HG03521 (cell line): ENCODE results near the gene TCL1B.

Experiments
- ATAC-seq: cut with Tn5 transposase; IDR thresholded peaks from one replicate; pipeline ENCODE4 v1.9.1; 2021; ENCODE audit warnings: mild to moderate bottlenecking, moderate library complexity; ENCODE audit not compliant: unreplicated experiment

TCL1B gene

DNA sequence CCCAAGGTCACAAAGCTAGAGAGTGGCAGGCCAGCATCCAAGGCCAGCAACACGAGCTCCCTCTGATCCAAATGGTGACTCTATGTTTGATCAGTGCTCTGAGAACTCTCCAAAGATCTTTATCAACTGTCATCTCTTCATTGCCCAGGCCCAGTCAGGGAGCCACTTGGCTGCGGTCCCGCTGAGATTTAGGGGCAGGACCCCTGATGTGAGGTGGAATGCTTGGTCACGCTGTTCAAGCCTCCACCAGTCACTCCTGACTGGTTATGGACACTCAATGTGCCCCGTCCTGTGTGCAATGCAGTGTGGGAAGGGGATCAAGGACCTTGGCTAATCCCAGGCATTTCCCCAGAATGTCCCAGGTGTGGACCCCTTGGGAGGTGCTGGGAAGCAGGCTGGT lies 19.8 kb upstream of the TCL1B start:
- no peak for ATAC-seq

DNA sequence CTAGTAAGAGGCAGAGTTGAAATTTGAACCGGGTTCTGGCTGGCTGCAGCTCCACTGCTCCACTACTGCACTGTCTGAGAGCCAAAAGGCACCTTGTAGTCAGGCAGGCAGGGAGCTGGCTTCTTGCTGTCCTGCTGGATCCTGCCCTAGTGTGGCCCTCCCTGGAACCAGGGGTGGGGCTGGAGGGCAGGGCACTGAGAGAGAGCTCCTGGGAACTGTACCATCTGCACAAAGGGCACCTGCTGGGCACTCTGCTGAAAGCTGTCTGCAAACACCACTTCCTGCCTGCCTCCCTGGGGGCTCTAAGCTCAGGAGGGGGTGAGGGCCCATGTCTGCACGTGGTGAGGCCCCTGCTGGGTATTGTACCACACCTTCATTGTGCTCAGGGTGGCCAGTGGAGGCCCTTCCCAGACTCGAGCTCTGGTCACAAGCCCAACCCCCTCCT lies 19.0 kb upstream of the TCL1B start:
- no peak for ATAC-seq

DNA sequence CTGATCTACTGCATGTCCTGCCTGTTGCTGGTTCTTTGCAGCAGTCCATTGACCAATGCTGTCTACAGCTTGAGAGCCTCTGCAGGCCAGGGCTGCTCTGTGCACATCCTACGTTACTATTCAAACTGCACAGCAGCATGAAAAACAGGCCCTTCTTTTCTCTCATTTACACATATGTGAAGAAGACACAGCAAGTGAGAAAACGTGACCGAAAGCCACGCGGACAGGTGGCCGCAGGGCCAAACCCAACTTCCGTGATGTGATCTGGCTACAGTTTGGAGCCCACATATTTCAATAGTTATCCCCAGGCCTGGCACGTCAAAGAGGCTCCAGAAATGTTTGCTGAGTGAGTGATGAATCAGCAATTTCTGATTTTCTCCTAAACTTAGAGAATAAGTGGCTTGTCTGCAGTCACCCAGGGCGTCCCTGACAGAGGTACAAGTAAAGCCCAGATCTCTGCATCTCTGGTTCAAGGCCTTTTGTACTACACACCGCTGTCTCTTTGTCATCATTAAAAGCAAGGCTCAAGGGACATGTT lies 17.9 kb upstream of the TCL1B start:
- no peak for ATAC-seq

DNA sequence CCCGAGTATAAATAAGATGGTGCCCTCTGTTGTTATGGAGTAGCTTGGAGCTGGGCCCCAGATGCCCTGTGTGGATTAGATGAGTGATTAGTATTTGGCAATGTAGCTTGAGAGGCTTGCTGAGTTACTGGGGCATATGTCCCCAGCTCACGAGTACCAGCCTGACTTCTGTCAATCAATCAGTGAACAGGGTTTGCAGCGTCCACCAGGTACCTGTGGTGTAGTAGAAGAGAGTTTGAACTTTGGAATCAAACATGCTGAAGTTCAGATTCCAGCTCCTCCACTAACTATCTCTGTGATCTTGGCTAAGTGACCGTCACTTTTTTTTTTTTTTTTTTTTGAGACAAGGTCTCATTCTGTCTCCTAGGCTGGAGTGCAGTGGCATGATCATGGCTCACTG lies 11.6 kb upstream of the TCL1B start:
- no peak for ATAC-seq

DNA sequence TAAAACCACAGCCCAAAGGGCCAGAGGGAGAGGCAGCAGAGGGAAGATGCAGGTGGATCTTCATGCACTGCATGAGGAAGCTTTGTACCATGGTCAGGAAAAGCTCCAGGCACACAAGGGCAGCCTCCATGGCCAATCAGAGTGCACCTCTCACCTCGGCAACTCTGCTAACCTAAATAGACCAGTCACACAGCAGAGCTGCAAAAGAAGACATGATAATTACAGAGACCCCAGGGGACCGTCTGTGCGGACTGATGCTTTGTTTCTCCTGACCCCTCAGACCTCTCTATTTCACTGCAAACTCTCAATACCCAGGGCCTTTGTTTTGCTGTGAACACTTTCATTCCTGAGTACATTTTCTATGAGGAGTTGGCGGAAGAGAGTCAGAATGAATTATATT lies 10.7 kb upstream of the TCL1B start:
- no peak for ATAC-seq

DNA sequence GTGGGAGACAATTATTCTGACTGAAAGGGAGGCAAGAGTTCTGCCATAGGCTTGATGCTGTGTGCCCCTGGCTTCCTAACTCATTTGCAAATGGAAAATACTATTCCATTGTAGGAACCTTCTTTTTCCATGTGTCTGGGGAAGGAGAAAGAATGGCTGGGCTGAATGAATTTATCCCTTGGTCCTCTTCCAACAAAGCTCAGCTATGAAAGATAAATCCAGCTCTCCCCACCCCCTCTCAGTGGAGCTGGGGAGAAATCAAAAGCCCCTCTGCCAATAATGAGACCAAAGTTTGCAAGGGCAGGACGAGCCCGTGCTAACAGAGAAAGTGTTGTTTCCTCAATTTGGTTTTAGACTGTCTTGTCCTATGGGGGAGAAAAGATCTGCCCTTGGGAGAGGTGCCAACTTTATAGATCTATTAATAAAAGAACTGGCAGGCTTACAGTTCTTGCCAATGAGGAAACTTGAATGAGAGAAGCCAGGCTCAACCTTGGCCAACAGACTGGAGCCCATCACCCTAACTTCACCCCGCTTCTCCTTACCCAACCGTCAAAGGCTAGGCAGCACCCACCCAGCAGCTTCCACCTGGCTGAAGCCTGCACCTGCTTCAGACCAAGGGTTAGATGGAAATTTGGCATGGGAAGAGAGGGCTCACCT lies 8.9 kb upstream of the TCL1B start:
- no peak for ATAC-seq

DNA sequence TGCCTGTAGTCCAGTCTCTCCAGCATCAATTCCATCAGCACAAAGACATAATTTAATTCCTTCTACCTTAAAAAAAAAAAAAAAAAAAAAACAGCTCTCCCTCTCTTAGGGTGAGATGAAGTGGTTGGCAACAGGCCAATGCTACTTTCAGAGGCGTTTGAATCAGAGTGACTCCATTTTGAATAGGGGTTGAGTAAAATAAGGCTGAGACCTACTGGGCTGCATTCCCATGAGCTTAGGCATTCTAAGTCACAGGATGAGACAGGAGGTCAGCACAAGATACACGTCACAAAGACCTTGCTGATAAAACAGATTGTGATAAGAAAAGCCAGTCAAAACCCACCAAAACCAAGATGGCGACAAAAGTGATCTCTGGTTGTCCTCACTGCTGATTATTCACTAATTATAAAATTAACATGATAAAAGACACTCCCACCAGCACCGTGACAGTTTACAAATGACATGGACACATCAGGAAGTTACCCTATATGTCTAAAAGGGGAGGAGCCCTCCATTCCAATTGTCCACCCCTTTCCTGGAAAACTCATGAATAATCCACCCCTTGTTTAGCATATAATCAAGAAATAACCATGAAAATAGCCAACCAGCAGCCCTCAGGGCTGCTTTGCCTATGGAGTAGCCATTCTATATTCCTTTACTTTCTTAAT lies 6.9 kb upstream of the TCL1B start:
- ATAC-seq = no peak

DNA sequence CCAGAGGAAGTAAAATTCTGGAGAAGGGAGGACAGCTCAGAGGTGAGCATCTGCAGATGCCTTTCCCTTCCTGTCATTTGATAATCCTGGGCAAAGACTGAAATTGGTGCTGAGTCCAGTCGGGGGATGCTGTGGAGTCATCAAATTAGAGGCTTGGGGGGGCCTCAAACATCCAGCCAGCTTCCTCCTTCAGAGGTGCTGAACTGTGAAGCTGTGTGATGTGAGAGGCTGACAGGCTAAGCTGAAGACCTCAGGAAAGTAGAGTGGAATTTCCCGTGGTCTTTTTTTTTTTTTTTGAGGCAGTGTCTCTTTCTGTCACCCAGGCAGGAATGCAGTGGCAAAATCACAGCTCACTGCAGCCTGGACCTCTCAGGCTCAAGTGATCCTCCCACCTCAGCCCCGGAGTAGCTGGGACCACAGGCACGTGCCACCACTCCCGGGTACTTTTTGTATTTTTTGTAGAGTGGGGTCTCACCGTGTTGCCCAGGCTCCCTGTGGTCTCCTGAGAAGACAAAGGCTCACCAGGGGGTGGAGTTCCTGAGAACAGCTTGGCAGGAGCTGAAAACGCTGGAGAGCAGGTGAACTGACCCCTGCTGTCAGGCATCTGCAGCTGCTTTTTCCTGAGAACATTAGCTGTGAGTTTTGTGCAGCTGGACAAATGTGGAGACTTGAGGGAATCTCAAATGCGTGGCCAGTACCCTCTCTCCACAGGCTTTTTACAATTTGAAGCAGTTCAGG lies 6.1 kb upstream of the TCL1B start:
- ATAC-seq = no peak

DNA sequence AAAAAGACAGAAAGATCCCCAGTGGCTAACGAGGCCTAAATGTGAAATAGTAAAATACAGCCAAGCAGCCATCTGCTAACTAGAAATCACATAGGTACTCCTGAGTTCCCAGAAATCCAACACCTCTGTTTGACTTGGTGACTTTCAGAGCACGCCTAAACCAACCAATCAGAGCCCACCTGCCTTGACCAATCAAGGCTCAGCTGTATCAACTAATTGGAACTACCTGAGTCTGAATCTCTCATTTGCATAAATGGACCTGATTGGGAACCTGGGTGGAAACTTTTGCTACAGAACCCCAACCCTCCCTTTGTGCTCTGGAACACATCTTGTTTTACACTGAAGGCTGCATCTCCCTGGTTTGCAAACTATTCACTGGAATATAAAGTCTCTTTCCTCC lies 5.1 kb upstream of the TCL1B start:
- ATAC-seq = no peak

DNA sequence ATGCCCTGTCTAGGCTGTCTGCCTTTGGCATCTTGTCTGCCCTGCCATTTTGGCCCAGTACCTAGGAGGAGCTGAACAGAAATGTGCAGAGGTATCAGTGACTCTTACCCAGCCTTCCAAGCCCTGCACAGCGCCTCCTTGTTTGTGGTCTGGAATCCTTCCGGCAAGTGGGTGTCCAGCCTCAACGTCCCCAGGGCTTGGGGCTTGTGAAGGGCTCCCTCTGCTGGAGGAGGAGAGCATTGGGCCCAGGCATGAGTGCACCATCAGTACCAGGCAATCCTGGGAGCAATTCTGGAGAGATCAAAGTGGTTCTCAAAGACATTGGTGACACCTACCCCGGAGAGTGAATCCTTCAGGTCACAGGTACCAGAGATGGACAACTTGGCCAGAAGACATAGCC lies 2.4 kb upstream of the TCL1B start:
- no peak for ATAC-seq

DNA sequence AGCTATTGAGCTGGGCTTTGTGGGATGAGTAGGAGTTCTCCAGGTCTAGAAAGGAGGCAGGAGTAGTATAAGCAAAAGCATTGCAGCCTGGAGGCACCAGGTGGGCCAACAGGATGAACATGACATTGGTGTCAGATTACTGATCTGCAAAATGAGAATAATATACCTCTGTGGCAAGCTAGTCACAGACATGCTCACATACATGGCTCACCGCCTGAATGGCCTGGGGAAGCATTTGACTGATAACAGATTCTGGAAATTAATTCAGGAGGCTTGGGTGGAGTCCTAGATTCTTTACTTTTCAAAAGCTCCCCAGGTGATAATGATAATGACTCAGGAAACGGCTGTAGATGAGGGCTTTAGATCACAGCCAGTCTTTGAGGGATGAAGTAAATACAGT lies 709 bp downstream of the TCL1B start:
- ATAC-seq = no peak

DNA sequence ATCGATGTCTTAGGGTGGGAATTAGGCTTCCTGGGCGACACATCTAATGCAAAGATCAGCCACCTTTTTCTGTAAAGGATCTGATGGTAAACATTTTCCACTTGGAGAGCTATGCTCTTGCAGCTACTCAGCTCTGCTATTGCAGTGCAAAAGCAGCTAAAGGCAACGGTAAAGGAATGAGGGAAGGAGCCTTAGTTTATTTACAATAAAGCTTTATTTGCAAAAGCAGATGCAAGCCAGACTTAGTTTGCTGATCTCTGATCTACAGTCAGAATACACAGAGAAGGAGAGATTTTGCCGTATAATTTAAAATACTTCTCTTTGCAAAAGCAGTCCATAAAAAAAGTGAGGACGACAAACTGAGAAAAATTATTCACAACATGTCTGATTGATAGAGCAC lies 3.2 kb downstream of the TCL1B start:
- no peak for ATAC-seq

DNA sequence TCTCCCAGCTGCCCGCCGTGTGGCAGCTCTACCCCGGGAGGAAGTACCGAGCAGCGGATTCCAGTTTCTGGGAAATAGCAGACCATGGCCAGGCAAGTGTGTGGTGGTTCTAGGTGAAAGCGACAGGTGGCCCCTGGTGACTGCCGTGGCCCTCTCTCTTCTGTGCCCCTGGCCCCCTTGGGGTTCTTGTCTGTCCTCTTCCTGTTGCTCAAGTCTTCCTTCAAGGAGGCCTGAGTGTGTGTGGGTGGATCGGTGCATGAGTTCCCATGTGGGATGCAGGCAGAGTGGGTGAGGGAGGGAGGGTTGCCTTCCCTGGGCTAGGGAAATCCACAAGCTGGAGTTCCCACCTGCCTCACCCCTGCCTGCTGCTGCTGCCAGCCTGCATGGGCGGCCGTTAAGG lies 4.6 kb downstream of the TCL1B start:
- no peak for ATAC-seq

DNA sequence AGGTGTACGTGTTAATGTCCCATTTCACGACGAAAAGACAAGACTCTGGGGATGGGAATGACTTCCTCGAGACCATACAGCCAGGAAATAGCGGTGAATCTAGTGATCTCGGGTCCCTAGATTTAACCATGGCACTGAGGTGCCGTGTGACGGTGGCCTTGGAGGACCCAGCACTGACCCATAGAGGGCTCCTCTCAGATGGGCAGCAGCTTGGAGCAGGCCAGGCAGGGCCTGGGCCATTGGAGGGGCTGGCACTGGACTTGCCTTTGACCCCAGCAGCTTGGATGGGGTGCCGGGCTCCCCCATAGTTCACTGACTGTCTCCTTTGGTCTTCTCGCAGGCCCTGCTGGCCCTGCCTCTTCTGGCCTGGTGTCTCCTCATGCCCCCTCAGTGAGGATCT lies 5.4 kb downstream of the TCL1B start:
- ATAC-seq = no peak

DNA sequence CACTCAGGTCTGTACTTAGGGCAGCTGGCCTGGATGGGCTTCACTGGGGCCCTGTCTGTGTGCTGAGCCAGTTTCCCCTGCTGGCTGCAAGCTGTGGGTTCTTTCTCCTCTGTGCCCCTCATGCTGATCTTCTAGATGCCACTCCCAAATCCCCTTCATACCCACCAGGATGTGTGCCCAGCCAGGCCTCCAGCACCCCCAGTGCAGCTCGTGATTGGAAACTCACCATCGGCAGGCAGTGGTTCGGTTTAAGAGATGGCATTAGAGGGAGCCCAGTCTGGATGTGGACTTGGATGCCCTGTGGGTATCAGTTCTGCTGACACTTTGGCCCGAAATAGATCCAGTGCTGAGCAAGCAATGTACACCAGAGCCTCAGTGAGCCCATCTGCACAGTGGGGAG lies 5.9 kb downstream of the TCL1B start:
- ATAC-seq = no peak

DNA sequence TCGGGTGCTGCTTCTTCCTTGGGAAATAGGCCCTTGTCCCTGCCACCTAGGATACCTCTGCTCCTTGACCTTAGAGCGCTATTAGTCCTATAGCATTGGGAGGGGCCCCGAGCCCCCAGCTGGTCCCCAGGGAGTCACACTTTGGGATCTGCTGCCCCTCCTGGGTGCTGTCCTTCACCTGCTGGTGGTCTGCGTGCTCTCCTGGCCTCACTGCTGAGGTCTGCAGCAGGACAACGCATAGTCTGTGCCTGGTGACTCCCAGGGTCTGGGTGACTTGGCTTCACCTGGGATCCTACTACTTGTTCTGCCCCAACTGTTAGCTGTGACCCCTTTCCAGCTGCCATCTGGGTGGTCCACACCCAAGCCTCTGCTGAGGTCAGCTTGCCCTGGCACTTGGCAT lies 8.8 kb downstream of the TCL1B start:
- no peak for ATAC-seq

DNA sequence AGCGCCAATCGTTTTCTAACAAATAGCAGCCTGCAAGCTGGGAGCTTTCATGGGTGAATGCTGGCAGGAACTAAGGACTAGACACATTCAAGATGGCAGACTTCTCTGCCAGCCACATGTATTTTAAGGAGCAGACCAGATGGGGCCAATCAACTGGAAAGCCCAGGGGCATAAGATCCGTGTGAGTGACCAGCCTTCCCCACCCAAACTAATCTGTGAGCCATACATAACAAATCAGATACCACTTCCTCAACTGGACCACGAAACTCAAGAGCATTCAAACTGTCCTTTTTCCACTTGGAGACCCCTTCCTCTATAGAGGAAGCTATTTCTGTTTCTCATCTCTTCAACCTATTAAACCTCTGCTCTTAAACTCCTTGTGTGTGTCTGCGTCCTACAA lies 9.7 kb downstream of the TCL1B start:
- ATAC-seq = no peak

DNA sequence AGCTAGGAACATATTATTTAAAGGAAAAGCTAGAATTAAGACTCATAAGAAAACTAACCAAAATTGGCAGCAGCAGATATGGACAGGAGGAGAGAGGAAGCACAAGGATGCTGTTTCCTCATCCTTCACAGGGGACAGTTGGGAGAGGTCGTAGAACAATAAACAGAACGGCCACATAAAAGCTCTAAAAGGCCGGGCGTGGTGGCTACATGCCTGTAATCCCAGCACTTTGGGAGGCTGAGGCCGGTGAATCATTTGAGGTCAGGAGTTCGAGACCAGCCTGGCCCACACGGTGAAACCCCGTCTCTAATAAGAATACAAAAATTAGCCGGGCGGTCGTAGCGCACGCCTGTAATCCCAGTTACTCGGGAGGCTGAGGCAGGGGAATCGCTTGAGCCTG lies 10.5 kb downstream of the TCL1B start:
- no peak for ATAC-seq

DNA sequence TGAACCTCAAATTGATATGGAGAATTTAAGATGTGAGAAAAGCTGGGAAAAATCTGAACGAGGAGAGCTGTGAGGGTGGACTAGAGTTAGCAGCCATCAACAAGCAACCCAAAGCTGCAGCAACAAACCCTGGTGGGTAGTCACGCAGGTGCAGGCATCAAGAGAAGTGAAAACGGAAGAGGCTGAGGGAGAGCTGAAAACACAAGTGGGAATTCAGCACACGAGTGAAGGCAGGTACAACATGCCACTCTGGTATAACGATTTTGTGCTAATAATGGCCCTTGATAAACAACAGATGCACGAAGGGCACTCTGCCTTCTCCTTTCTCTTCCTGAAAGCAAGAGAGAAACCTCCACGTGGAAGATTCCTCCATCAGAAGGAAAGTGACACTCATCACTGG lies 11.5 kb downstream of the TCL1B start:
- ATAC-seq = no peak

DNA sequence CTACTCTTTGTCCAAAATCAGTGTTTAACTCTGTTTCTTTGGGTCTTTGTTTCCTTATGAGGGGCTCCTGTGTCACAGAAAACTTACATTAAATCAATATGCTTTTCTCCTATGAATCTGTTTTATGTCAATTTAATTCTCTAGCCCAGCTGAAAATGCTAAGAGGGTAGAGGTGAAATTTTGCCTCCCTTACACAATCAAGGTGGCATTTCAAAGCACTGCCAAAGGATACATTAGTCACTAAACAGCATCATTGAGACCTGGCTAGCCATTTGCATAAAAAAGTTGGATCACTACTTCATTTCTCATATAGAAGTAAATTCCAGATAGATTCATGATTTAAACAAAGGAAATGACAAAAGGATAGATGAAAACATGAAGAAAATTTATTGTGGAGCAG lies 12.1 kb downstream of the TCL1B start:
- ATAC-seq = no peak

DNA sequence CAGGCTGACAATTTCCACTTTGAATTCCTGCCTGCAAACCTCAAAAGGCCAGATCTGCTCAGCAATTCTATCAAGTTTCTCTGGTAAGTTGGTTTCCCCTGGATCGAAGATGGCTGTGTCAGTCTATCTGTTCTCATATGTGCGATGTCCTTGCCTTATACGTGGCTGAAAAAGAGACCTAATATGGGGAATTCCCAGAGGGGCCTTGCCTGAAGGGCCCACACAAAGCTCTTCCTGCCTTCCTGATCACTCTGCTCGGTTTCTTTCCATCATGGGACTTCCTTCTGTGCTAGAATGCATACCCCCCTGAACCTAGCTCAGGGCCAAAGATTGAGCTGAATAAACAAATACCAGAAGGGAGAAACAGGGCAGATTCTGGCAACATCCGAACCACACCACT lies 13.2 kb downstream of the TCL1B start:
- no peak for ATAC-seq
